GM21717 (cell line): ENCODE data around the gene MRPL47.
A peak's percentile ranks its signal among the peaks of the same experiment; 100 is the strongest.

Experiments
- ATAC-seq: cut with Tn5 transposase; IDR thresholded peaks from one replicate; pipeline ENCODE4 v1.9.1; 2021; ENCODE audit warnings: mild to moderate bottlenecking, moderate library complexity; ENCODE audit not compliant: unreplicated experiment

Gene MRPL47

DNA sequence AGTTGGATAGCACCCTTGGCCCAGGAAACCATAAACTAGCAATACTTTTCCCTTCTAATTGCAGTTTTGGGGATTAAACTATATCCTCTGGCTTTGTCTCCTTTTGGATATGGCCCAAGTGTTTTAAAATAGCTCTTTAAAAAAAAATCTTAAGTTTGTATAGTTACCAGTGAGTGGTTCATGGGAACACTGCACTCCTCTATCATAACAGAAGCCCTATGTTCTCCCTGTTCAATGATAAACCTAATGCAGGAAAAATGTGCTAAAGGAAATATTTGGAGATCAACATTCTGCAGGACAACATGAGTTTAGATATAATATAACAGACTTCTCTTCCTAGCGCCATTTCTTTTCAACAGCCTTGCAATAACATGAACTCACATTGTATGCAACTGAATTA is 13.1 kb downstream of the MRPL47 start:
- ATAC-seq: no peak

DNA sequence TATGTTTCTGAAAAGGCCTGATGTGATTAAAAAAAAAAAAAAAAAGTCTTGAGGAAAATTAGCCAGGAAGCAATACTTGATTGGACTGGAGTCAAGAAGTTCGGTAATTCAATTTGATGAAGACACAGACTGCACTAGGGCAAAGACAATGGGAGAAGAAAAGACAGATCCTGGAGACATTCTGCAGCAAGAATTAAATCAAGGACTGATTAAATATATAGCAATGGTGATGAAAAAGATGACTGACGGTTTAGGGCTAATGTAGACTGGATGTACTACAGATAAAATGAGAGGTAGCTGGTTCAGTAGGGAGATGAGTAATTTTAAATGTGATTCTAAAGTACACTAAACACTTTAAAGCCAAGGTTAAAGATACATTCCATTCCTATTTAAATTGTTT is 13.8 kb downstream of the MRPL47 start:
- ATAC-seq: no peak

GRCh38 chr3:179589143-179589542 is 15.3 kb downstream of the MRPL47 start:
- peak; percentile 59 for ATAC-seq

- no peak for ATAC-seq
Observed at GRCh38 chr3:179580992-179581391, 23.4 kb downstream of the MRPL47 start.

DNA sequence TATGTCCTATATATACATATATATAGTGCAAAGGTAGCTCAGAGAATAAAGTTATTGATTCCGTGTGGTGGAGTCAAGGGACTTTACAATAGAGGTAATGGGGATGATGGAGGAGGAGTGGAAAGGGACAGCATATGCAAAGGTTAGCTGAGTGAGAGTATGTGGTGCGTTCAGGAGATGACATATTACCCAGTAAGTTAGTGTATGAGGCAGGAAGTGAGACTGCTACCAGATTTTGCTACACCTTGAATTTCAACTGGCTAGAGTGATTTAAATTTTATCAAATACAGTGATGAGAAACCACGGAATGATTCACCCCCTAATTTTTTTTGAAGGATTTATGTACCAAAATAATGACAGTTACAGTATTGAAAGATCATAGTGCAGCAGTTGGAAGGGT is 38.9 kb downstream of the MRPL47 start:
- ATAC-seq: no peak

- peak; percentile 47 for ATAC-seq
Observed at GRCh38 chr3:179563271-179563783, 41.1 kb downstream of the MRPL47 start.

GRCh38 chr3:179562591-179563270 is 41.7 kb downstream of the MRPL47 start, which contains the start of gene ACTL6A:
ACTL6A (plus strand) TSS chr3:179562926; CDS start chr3:179563093, 167 bp downstream.
- peak; percentile 98 for ATAC-seq

GRCh38 chr3:179560791-179561190 is 43.6 kb downstream of the MRPL47 start:
- no peak for ATAC-seq

DNA sequence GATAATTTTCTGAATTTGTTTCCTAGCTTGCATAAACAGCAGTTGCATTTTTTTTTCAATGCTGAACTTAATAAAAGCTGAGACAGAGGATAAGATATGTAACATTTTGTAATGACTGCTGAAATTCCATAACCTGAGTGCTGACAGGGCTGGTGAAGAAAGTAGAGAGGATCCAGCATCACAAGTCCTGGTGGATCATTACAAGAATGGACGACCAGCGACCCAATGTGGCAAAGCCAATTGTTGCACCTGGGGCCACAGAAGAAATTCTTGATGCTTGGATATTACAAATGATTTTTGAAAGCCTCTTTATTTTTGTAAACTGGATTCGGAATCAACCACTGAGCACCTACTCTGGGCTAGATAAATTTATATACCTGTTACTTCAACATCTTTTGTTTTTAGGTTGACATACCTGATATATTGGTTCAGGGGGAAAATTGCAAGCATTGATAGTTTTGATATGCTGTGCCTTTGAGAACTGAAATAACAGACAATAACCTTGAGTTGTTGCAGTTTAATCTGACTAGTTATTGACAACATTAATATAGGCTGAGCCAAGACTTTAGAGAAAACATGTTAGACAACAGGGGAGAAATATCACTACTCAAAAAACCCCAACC is 45.6 kb downstream of the MRPL47 start:
- ATAC-seq: no peak

DNA sequence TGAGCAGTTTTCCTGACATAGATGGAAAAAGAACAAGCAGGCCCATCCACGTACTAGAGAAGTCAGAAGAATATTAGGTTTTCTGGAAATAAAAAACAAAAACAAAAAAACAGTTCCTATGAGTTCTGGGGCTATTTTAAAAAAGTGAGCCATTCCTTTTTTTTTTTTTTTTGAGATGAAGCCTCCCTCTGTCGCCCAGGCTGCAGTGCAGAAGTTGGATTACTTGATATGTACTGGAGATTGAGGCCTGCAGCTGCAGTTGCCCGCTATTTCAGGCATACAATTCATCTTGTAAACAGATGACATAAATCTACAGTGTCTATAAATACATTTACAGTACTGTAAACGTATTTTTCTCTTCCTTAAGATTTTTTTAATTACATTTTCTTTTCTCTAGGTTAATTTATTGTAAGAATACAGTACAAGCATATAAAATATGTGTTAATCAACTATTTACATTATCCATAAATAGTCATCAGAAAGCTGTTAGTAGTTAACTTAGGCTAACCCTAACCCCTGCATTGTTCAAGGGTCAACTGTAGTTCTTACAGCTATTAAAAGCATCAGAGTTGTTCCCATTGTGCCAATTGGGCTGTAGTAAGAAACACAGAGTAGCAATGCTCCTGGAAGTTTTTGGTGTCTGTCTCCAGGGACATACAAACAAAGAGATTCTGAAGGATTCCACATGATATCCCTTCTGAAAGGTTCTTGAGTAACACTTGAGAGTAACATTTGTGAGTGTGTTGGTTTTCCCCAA is 52.9 kb downstream of the MRPL47 start:
- ATAC-seq: no peak

GRCh38 chr3:179546814-179547241 is 57.6 kb downstream of the MRPL47 start:
- ATAC-seq: no peak

- no peak for ATAC-seq
Observed at GRCh38 chr3:179544981-179545645, 59.3 kb downstream of the MRPL47 start.

DNA sequence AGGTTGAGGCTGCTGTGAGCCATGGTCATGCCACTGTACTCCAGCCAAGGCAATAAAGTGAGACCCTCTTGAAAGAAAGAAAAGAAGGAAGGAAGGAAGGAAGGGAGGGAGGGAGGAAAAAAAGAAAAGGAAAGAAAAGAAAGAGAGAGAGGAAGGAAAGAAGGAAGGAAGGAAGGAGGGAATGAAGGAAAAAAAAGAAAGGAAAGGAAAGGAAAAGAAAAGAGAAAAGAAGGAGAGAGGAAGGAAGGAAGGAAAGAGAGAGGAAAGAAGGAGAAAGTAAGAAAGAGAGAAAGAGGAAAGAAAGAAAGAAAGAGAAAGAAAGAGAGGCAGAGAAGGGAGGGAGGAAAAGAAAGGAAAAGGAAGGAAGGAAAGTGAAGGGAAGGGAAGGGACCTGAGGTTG is 62.1 kb downstream of the MRPL47 start:
- no peak for ATAC-seq

DNA sequence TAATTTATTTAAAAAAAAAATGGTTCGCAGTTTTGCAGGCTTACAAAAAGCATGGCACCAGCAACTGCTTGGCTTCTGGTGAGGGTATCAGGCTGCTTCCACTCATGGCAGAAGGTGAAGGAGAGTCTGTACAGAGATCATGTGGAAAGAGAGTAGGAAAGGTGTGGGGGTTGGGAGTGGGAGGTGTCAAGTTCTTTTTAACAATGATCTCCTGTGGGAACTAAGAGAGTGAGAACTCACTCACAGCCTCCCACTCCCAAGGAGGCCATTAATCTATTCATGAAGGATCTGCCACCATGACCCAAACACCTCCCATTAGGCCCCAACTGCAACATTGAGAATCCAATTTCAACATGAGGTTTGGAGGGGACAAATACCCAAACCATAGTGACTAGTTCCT is 62.8 kb downstream of the MRPL47 start:
- ATAC-seq: no peak

DNA sequence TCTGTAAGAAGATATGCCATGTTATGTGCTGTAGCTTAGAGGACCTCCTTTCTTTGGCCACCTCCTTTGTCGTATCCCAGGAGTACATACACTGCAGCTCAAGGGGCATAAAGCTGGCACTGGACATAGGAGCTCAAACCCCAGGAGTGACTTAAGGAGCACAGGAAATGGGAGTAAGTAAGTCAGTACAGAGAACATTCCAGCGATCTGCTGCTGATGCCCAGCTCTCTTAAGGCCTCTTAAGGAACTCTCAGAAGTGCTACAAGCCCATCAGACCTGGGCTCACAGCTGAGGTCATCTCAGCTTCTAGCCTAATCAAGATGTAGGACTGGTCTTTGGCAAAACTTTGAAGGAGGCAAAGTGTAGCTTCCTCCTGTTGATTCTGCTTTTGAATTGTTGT is 63.3 kb downstream of the MRPL47 start:
- no peak for ATAC-seq
